ENCODE data around the gene PRKACB. TPM values are rescaled to one million over a fixed set of nuclear protein-coding genes. Genes with fewer than 3 reads are reported as not detected.

The PRKACB gene
- total RNA-seq, 1 donor from 2014 or later = 43.1 TPM

GRCh38 chr1:84145068-84145467, 997 bp downstream of the PRKACB start:
- Mint-ChIP-seq H3K4me1 (ENCODE audit: low read depth) (peaks cover 20% of the 10 kb centered on the region), H3K27me3 (ENCODE audit: low read depth) (no peaks in the 10 kb centered on the region), H3K36me3 (ENCODE audit: low read depth) (no peaks in the 10 kb centered on the region), H3K9me3 (ENCODE audit: low read depth) (no peaks in the 10 kb centered on the region), H3K27ac (ENCODE audit: unreplicated experiment) (no peak overlapping the region), H3K4me3 (ENCODE audit: unreplicated experiment) (no peak overlapping the region)
- no peak for TF ChIP-seq CTCF (IDR thresholded peaks at IDR 0.05)
- DNase-seq (ENCODE audit: low spot score) = no peak

- H3K27me3 Mint-ChIP-seq (ENCODE audit: low read depth) = no peaks in the 10 kb centered on the region
- no peak overlapping the region for H3K27ac Mint-ChIP-seq (ENCODE audit: unreplicated experiment)
- no peaks in the 10 kb centered on the region for H3K36me3 Mint-ChIP-seq (ENCODE audit: low read depth)
- H3K9me3 Mint-ChIP-seq (ENCODE audit: low read depth) = no peaks in the 10 kb centered on the region
- no peak for DNase-seq (ENCODE audit: low spot score)
- no peak overlapping the region for H3K4me3 Mint-ChIP-seq (ENCODE audit: unreplicated experiment)
- H3K4me1 Mint-ChIP-seq (ENCODE audit: low read depth) = peaks cover 26% of the 10 kb centered on the region
- TF ChIP-seq CTCF (IDR thresholded peaks at IDR 0.05) = no peak
These were observed 2.5 kb downstream of the PRKACB start for GRCh38 chr1:84146411-84147032.

- Mint-ChIP-seq H3K27me3 (ENCODE audit: low read depth) (no peaks in the 10 kb centered on the region), H3K36me3 (ENCODE audit: low read depth) (no peaks in the 10 kb centered on the region), H3K4me1 (ENCODE audit: low read depth) (peaks cover 26% of the 10 kb centered on the region), H3K27ac (ENCODE audit: unreplicated experiment) (no peak overlapping the region), H3K4me3 (ENCODE audit: unreplicated experiment) (no peak overlapping the region), H3K9me3 (ENCODE audit: low read depth) (no peaks in the 10 kb centered on the region)
- no peak for TF ChIP-seq CTCF (IDR thresholded peaks at IDR 0.05)
- no peak for DNase-seq (ENCODE audit: low spot score)
These were observed 4.7 kb downstream of the PRKACB start for GRCh38 chr1:84148758-84149157.

- H3K9me3 Mint-ChIP-seq (ENCODE audit: low read depth) = no peaks in the 10 kb centered on the region
- DNase-seq (ENCODE audit: low spot score) = no peak
- H3K27me3 Mint-ChIP-seq (ENCODE audit: low read depth) = no peaks in the 10 kb centered on the region
- no peak overlapping the region for H3K27ac Mint-ChIP-seq (ENCODE audit: unreplicated experiment)
- no peak for TF ChIP-seq CTCF (IDR thresholded peaks at IDR 0.05)
- H3K4me1 Mint-ChIP-seq (ENCODE audit: low read depth) = peaks cover 26% of the 10 kb centered on the region
- no peaks in the 10 kb centered on the region for H3K36me3 Mint-ChIP-seq (ENCODE audit: low read depth)
- no peak overlapping the region for H3K4me3 Mint-ChIP-seq (ENCODE audit: unreplicated experiment)
These were observed 8.6 kb downstream of the PRKACB start for GRCh38 chr1:84152649-84153056.

- Mint-ChIP-seq H3K27ac (ENCODE audit: unreplicated experiment) (peak overlapping the region; percentile 50), H3K4me3 (ENCODE audit: unreplicated experiment) (no peak overlapping the region), H3K9me3 (ENCODE audit: low read depth) (no peaks in the 10 kb centered on the region), H3K36me3 (ENCODE audit: low read depth) (no peaks in the 10 kb centered on the region), H3K4me1 (ENCODE audit: low read depth) (peaks cover 21% of the 10 kb centered on the region), H3K27me3 (ENCODE audit: low read depth) (no peaks in the 10 kb centered on the region)
- no peak for TF ChIP-seq CTCF (IDR thresholded peaks at IDR 0.05)
- no peak for DNase-seq (ENCODE audit: low spot score)
These were observed 11.4 kb downstream of the PRKACB start for GRCh38 chr1:84155517-84155916.
